ENCODE data around the gene MYH14. TPM values are rescaled to one million over a fixed set of nuclear protein-coding genes. Genes with fewer than 3 reads are reported as not detected.
A peak's percentile ranks its signal among the peaks of the same experiment; 100 is the strongest.

MYH14 gene
- total and polyA plus RNA-seq, 10 of the 15 experiments (the other 5 are each of a cell fraction or from before 2014, with no cell fraction given) = 0.06 to 0.69 (median 0.15) TPM; not detected in 4

DNA sequence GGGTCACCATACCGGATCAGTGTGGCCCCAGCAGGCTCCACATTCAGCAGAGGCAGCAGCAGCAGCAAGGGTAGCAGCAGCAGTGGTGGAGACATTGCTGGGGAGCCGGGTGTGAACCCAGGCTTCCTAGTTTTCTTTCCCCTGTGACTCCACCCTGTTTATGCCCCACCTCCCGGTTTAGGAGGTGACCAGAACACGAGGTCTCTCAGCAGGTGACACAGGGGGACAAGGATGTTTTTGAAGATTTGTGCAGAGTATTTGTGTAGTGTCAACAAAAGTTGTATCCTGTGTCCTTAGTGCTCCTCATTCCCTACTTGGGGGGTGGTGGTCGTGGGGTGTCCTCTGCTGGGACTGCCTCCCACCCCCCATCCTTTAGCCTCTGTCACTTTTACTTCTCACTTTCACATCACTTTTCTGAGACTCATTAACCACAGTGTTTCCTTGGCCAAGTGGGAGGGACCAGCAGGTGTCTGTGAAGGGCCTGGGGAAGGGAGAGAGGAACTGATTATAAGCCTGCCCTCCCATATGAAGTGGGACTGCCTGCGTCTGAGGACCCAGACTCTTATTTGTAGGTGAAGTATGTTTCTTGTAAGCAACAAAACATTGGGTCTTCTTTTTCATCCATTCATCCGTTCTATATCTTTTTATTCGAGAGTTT is 141.4 kb downstream of the MYH14 start (continued):
- TF ChIP-seq E2F4 (IDR thresholded peaks at IDR 0.05; ENCODE audit: low read depth, low read length) (no peak), IRF5 (IDR thresholded peaks at IDR 0.05; ENCODE audit: borderline replicate concordance) (no peak), MYC (IDR thresholded peaks at IDR 0.05; ENCODE audit: insufficient read depth, insufficient read length, insufficient replicate concordance, low read length, severe bottlenecking) (no peak), EGR1 (IDR thresholded peaks at IDR 0.05; ENCODE audit: borderline replicate concordance in 1 of 2, low read depth in 2 of 2, low read length in 2 of 2) (peak in 1 of 2 experiments; percentile 33; a peak in 1 of 3 replicates), CREM (IDR thresholded peaks at IDR 0.05; ENCODE audit: low read depth) (peak; percentile 87), NFYB (IDR thresholded peaks at IDR 0.05; ENCODE audit: insufficient read depth, low read depth, low read length) (no peak), HDGF (IDR thresholded peaks at IDR 0.05) (peak; percentile 24; the same call in 1 of the 2 replicates), SIX5 (IDR thresholded peaks at IDR 0.05; ENCODE audit: low read depth, low read length, severe bottlenecking) (no peak), NFXL1 (IDR thresholded peaks at IDR 0.05; ENCODE audit: borderline replicate concordance) (no peak), KAT2A (conservative IDR thresholded peaks at IDR 0.05; ENCODE audit: control insufficient read depth, low read depth, low read length) (no peak), ZBTB11 (CRISPR knock-in tag; IDR thresholded peaks at IDR 0.05) (no peak), CBFB (IDR thresholded peaks at IDR 0.05; ENCODE audit: low read depth) (peak; percentile 71), ELK1 (IDR thresholded peaks at IDR 0.05; ENCODE audit: low read depth, low read length) (no peak), FOS (IDR thresholded peaks at IDR 0.05; ENCODE audit: borderline replicate concordance, extremely low read depth, insufficient read length) (no peak), ZNF207 (IDR thresholded peaks at IDR 0.05; ENCODE audit: borderline replicate concordance) (no peak; the same call in 1 of the 2 replicates), PBX3 (IDR thresholded peaks at IDR 0.05; ENCODE audit: insufficient replicate concordance, low read depth, low read length) (no peak), TCF7 (IDR thresholded peaks at IDR 0.05; ENCODE audit: borderline replicate concordance) (no peak), ZNF24 (IDR thresholded peaks at IDR 0.05) (no peak), FOXK2 (IDR thresholded peaks at IDR 0.05) (peak; percentile 72; the same call in 1 of the 2 replicates)
- TF ChIP-seq, protein P1, sequence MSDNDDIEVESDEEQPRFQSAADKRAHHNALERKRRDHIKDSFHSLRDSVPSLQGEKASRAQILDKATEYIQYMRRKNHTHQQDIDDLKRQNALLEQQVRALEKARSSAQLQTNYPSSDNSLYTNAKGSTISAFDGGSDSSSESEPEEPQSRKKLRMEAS (IDR thresholded peaks at IDR 0.05; ENCODE audit: low read depth, low read length) = no peak

All from GM12878 (cell line).